Measurements from ENCODE around the gene DLG2.
"Not testable (repeated sequence)": the region's sequence is repeated elsewhere in the genome, so short reads cannot be mapped to it uniquely, and the experiment has no call there.

DLG2 gene

DNA sequence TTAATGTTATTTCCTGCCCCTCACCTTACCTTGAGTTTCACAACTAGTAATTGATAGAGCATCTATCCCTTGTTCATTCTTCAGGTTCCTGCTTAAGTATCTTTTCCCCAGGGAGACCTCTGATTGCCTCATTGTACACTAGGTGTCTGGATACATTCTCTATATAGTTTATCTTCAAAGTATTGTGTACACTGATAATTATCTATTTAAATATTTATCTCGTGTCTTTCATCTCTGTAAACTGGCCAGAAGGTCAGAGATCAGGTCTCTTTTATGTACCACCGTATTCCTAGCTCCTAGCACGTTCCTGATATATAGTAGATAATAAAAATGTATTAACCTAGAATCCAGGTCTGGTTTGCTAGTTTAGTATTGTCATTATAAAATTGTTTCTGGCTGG, 7.6 kb upstream of the DLG2 start:
- DNase-seq: no peak

DNA sequence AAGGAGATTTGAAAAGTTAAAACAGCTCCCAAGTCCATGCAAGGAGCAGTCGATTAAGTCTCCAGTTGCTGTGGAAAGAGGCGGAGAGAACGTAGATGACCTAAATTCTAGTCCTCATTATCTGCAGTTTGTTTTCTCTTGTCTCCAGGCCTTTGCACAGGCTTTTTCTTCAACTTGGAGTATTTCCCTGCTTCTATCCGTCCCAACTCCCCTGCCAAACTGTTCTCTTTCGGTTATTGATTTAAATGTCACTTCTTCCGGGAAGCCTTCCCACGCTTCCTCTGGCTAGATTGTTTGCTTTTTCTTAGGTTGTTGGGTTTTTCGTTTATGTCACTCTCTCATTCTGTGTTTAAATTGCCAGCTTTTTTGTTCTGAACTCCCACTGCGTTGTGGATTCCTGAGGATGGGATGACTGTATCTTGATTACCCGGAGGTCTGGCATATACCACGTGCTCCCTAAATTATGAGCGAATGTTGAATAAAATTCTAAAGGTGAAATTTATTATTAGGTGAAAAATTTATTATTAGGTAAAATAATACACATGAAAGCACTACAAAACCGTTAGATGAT, 1.7 kb upstream of the DLG2 start:
- DNase-seq: no peak

DNA sequence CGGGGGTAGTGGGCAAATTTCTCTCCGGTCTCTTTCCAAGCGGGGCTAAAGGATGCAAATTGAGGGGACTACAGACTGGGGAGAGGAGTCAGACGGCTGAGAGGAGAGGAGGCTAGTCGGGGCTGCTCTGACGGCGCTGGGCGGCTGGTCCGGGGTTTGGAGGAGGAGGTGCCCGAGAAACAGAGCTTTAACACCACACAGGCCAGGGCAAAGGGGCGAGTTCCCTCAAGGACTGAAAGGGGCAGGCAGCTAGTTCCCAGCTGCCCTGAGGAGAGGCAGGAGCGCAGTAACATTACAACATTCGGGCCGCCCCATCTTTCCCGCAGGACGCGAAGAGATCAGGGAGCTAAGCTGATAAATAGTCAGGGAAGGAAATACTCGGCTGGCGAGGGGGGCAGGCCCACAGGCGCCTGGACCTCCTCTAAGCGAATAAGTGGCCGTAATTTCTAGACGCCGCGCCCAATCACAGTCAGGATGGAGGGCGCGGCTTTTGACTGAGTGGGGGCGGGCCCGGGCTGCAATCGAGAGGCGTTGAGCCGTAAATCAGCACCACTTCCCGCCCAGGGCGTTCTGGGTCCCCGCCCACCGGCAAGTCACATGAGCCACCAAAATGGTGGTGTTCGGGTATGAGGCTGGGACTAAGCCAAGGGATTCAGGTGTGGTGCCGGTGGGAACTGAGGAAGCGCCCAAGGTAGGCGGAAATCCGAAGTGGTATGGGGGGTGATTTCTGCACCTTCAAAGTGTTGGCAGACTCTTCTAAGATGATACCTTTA, 1.0 kb upstream of the DLG2 start, which contains the start of gene TMEM126B:
TMEM126B (plus strand) TSS at position 596 of the 773 bp plus-strand sequence; CDS start at position 611, 15 bp downstream.
- peak; percentile 97 for DNase-seq

DNA sequence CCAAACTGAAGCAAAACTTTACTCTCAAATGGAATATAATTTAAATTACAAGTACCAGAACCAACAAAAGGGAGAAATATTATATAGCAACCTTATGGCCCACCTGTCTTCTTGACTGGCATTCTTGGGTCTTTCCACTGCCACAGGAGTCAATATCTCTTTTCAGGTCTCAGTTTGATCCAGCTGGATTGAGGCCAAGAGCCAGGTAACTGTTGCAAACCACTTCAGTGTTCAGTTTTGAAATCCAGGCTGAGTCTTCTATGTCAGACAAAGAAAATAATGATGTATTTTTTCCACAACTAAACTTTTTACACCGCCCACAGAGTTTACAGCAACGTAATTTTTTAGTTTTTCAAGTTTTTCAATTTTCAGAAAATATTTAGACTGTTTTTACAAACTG, 648 bp downstream of the DLG2 start:
- DNase-seq: no peak

DNA sequence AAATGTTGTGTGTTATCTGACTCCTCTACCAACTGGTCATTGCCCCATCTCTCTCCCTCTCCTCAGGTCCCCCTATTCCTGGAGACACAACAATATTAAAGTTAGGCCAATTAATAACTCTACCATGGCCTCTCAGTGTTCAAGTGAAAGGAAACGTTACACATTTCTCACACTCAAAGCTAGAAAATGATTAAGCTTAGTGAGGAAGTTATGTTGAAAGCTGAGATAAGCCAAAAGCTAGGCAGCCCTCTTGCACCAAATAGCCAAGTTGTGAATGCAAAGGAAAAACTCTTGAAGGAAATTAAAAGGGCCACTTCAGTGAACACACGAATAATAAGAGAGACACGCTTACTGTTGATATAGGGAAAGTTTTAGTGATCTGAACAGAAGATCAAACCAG, 6.9 kb downstream of the DLG2 start:
- DNase-seq: no peak

DNA sequence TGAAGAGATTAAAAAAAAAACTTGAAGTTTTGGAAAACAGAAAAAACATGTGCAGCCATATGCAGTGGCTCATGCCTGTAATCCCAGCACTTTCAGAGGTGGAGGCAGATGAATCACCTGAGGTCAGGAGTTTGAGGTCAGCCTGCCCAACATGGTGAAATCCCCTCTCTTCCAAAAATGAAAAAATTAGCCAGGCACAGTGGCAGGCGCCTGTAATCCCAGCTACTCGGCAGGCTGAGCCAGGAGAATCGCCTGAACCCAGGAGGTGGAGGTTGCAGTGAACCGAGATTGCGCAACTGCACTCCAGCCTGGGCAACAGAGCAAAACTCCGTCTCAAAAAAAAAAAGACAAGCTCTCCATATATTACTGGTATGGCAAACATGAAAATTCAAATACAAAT, 7.6 kb downstream of the DLG2 start:
- DNase-seq: no peak

DNA sequence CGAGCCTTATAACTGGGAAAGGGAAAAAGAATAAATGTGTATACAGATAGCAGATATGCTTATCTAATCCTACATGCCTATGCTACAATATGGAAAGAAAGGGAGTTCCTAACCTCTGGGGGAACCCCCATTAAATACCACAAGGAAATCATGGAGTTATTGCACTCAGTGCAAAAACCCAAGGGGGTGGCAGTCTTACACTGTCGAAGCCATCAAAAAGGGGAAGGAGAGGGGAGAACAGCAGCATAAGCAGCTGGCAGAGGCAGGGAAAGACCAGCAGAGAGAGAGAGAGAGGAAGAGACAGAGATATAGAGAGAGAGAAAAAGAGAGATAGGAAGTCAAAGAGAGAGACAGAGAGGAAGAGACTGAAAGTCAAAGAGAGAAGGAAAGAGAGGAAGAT, 15.5 kb downstream of the DLG2 start:
- DNase-seq: not testable (repeated sequence)

DNA sequence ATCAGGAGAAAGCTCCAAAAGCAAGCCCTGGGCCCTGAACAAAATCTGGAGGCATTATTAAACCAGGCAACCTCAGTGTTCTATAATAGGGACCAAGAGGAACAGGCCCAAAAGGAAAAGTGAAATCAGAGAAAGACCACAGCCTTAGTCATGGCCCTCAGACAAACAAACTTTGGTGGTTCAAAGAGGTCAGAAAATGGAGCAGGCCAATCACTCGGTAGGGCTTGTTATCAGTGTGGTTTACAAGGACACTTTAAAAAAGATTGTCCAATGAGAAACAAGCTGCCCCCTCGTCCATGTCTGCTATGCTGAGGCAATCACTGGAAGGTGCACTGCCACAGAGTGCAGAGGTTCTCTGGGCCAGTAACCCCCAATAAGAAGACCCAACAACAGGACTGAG, 17.9 kb downstream of the DLG2 start:
- DNase-seq: not testable (repeated sequence)

DNA sequence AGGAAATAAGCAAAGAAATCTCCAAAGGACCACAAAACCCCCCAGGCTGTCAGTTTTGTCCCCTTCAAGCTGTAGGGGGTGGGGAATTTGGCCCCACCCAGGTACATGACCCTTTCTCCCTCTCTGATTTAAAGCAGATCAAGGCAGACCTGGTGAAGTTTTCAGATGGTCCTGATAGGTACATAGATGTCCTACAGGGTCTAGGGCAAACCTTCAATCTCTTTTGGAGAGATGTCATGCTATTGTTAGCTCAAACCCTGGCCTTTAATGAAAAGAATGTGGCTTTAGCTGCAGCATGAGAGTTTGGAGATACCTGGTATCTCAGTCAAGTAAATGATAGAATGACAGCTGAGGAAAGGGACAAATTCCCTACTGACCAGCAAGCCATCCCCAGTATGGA, 18.5 kb downstream of the DLG2 start:
- DNase-seq: not testable (repeated sequence)

DNA sequence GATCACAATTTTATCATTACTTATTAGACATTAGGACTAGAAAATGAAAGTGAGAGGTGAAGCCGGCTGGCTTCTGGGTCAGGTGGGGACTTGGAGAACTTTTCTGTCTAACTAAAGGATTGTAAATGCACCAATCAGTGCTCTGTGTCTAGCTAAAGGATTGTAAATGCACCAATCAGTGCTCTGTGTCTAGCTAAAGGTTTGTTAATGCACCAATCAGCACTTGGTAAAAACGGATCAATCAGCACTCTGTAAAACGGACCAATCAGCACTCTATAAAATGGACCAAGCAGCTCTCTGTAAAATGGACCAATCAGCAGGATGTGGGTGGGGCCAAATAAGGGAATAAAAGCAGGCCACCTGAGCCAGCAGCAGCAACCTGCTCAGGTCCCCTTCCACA, 20.9 kb downstream of the DLG2 start:
- not testable (repeated sequence) for DNase-seq

DNA sequence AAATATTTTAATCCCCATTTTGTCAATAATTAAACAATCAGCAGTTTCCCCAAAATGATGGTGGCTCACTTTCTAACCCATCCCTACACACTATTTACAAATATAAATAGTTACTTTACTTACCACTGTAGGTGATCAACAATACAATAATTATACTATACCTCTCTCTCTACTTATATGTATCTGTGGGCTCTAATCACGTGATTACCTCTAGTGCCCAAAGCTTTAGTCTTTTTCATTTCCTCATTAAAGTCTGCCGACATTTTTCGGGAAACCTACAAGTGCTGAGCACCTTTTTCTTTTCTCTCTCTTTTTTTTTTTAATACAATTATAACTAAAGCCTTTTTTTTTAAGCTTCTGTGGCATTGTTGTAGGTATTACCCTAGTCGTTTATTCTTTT, 23.9 kb downstream of the DLG2 start:
- DNase-seq: no peak

DNA sequence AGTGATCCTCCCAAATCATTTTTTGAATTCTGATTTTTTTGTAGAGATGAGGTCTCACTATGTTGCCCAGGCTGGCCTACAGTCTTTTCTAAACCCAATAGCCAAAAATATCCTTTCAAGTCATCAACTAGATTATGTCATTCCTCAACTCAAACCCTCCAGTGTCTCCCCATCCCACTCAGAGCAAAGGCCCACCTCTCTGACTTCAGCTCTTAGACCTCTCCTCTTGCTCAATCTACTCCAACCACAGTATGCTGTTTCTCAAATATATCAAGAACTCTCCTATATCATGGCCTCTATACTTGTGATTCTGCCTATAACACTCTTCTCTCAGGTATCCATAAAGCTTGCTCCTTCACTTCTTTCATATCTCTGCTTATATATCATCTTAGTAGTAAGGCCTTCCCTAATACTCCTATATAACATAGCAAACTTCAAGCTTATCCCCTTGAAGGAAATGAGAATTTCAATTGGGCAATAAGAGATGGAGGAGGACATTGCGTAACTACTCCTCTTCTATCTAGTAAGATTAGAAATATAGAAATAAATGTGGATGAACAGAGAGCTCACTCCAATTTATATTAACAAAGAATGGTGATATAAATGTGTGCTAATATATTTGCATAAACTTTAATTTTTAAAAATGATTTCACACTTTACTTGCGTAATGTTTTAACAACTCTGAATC, 24.5 kb downstream of the DLG2 start:
- DNase-seq: no peak

DNA sequence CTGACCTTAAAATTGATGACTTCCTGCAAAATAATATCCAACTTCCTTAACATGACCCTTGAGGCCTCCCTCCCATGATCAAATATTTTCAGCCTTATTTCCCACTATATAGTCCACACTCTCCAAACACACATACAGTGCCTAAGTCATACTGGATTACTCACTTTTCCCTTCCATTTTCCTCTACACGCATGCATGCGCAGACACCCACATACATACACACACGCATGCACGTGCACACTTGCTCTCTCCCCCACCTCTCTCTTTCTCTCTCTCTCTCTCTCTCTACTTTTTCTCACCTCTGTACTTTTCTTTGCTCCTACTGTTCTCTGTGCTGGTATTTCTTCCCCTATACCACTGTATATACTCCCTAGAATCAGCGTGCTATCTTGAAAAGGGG, 28.1 kb downstream of the DLG2 start:
- DNase-seq: no peak

DNA sequence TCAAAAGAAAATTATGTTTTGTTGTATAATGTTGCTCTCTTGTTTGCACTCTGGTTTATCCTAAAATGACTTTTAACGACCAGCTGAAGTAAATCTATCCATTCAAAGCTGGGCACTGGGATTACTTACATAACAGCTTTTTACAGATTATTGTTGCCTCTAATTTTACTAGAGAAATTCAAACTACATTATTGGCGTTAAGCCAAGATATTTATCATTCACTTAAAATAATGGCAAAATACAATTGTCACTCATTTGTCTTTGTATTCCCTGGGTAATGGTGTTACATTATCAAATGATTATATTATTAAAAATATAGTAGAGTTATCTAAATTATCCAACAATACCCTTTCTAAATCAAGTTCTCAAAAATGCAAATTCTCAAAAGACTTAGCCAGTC, 30.3 kb downstream of the DLG2 start:
- DNase-seq: no peak

DNA sequence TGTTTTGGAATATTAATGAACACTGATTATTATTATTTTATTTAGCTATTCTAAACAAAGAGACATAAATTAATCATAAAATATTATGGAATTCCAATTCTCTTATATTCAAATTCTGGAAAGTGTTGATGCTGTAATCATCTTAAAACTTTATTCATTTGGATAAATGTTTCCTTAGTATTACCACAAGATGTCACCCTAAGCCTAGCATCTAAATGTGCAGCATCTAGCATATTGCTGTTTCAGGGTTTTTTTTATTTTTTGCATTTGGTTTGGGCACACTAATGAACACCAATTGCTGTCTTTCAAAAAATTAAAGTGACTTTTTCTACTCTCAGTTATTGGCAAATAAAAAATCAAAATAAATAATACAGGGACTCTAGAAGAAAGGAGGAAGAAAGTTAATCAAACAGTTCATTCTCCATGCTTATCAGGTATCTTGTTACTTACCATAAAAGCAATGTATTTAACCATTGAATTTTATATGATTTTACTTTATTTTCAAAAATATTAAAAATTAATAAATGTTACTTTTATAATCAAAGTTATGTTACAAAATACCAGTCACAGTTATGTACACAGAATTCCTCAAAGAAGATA, 31.8 kb downstream of the DLG2 start:
- DNase-seq: peak; percentile 18

DNA sequence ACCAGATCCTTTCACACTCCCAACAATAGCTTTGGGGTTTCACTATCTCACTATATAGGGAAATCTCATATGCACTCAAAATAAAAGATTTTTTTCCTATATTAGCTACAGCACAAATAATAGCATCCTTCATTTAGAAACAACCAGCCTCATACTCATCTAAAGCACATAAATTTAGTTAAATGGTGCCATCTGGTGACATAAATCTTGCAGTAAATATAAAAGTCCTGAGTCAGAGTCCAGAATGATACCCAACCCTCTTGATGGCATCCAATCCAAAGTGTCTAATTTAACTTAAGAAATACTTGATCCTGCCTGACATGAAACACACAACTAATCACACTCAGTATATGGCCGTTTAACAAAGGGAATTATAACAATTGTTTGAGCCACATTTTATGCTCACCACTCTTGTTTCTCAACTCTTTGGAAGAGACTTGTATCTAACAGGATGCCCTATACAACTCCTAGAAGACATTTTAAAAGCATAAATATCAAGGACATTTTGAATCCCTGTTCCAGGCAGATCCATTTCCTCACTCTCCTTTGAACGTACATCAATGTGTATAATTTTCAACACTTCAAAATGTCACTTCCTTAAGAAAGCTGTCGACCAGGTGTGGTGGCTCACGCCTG, 36.2 kb downstream of the DLG2 start:
- no peak for DNase-seq

DNA sequence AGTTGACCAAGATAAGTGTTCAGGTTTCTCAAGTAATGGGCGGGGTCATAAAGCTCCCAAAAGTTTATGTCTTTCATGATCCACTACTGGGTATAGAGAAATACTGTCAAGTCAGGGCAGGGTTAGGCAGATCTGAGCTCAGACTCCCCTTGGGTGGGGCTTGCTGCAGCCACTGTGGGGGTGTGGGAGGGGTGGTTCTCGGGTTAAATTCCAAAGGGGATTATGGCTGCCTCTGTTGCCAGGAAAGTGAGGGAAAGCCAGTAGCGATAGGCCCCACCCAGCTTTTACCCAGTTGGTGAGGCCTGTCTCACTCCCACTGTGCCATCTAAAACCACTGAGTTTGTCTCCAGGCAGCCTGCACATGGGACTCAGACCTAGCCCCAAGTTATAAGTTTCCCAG, 37.8 kb downstream of the DLG2 start:
- DNase-seq: no peak

DNA sequence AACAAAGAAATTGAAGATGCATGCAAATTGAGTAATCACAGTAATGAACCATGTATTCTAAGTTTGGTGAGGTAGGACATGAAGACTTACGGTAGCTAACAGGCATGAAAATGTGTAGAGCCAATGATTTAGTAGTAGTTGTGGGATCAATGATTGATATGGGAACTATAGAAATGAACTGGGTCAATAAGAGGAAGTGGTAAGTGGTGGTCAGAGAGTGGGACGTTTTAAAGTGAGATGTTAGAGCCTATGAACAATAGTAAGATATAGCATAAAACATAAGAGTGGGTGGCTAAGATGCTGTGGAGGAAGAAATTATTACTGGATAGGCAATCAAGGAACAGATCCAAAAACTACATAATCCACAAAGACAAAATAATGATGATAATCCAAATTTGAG, 45.0 kb downstream of the DLG2 start:
- no peak for DNase-seq

DNA sequence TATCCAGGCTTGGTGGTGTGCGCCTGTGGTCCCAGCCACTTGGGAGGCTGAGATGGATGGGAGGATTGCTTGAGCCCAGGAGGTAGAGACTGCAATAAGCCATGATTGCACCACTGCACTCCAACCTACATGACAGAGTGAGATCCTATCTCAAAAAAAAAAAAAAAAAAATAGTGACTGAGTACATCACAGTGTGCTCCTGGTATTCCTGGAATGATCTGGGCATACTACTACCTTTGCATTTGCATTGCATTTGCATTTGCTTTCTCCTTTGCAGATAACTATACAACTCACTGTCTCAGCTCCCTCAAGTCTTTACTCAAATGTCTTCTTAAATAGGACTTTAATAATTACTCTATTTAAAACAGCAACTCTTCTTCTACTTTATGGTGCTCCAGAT, 51.8 kb downstream of the DLG2 start:
- DNase-seq: no peak

DNA sequence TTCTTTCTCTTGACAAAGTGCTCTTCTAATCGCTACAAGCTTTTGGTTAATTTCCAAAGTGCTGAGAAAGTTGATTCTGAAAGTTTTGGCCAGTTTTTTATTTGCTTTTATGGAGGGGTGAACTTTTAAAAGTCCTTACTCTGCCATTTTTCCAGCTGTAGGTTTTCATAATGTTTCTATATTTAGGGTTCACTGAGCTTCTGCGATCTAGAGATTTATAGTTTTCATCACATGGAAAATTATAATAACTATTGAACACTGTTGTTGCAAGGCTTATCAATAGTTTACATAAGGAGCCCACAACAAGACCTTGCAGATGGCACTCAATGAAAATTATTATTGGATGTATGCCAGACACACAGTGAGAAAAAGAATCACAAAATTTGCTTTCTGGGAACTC, 55.1 kb downstream of the DLG2 start:
- DNase-seq: no peak

DNA sequence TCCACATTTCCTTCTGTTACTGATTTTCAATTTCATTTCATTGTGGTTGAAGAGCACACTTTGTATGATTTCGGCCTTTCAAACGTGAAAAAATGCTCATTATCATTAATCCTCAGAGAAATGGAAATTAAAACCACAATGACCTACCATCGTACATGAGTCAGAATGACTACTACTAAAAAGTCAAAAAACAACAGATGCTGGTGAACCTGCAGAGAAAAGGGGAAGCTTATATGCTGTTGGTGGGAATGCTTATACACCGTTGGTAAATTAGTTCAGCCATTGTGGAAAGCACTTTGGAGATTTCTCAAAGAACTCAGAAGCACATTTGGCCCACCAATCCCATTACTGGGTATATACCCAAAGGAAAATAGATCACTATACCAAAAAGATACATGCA, 57.6 kb downstream of the DLG2 start:
- DNase-seq: no peak

DNA sequence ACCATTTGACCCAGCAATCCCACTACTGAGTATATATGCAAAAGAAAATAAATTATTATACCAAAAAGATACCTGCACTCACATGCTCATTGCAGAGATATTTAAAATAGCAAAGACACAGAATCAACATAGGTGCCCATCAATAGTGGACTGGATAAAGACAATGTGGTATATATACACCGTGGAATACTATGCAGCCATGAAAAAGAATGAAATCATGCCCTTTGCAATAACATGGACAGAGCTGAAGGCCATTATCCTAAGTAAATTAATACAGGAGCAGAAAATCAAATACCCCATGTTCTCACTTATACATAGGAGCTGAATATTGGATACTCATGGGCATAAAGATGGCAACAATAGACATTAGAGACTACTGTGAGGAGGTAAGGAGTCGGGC, 68.7 kb downstream of the DLG2 start:
- DNase-seq: no peak

DNA sequence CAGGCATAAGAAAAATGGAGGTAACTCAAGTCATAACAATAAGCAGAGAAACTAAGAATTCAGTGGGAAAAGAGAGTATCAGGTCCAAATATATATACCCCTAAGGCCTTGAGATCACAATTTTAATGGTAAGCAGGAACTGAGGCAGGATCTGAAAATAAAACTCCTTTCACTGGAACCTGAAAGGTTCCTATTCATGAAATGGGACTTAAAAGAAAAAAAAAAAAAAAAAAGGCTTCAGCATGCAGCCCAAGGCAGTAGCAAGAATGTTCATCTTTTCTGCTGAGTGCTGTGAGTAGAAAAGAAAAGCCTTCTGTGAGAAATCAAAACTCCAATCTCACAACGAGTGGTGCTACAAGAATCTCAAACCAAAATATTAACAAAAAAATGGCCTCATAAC, 75.3 kb downstream of the DLG2 start:
- no peak for DNase-seq

All from SHP77 treated with DMSO at 0.1 percent for 48 hours (cell line).